Panc1 (cell line): ENCODE measurements around the gene HNRNPAB. TPM values are rescaled to one million over a fixed set of nuclear protein-coding genes. Genes with fewer than 3 reads are reported as not detected.

ENCODE experiments used
- ATAC-seq: fragments of 200-7000 bp; cut with Tn5 transposase; 2 replicates; pipeline ENCODE4 v1.9.1; 2020; ENCODE audit warnings: mild to moderate bottlenecking, moderate library complexity
- BruUV-seq: library from RNA; stranded (reverse); fragments of 400-500 nt; replicated peaks from 2 replicates; lab custom pipeline; 2021; lab: Mats Ljungman, UMichigan
- CTCF ChIA-PET: fragments of 300-600 bp; sonication (Branson Sonifier 250); formaldehyde crosslinking; loops from one replicate; lab custom pipeline; 2022; ENCODE audit warnings: antibody characterized with exemption; lab: Charles Lee
- POLR2A ChIA-PET: fragments of 300-600 bp; sonication (Branson Sonifier 250); formaldehyde crosslinking; loops from one replicate; lab custom pipeline; 2022; ENCODE audit warnings: antibody characterized with exemption; lab: Charles Lee
- DNase-seq: peaks from one replicate; pipeline ENCODE4 v3.0.0-alpha.2; 2010; ENCODE audit warnings: low read depth, low spot score
- H3K27ac ChIP-seq: 2 replicates; pipeline ENCODE4 v1.5.1; 2011; ENCODE audit warnings: mild to moderate bottlenecking, low read length, inconsistent platforms
- H3K27me3 ChIP-seq: fragments of 200-500 bp; sonication (Bioruptor generic); 2 replicates; pipeline ENCODE4 v1.6.0; 2014; ENCODE audit warnings: low read length, inconsistent platforms; ENCODE audit not compliant: control insufficient read depth, insufficient read depth
- H3K36me3 ChIP-seq: fragments of 200-500 bp; sonication (Bioruptor generic); 2 replicates; pipeline ENCODE4 v1.5.1; 2014; ENCODE audit warnings: inconsistent platforms, mild to moderate bottlenecking, low read length, moderate library complexity; ENCODE audit not compliant: control insufficient read depth, insufficient read depth
- H3K4me1 ChIP-seq: 2 replicates; pipeline ENCODE4 v1.5.1; 2011; ENCODE audit warnings: inconsistent platforms, mild to moderate bottlenecking, low read length, moderate library complexity; ENCODE audit not compliant: control insufficient read depth, insufficient read depth
- H3K4me3 ChIP-seq, 2 experiments: 2 replicates each; pipeline ENCODE4 v1.5.1; 2011 to 2012; ENCODE audit warnings: low read depth in 2 of 2, low read length in 2 of 2, mild to moderate bottlenecking in 2 of 2, inconsistent platforms in 1 of 2, moderate library complexity in 1 of 2
- H3K9me3 ChIP-seq: fragments of 200-500 bp; sonication (Bioruptor generic); 2 replicates; pipeline ENCODE4 v1.5.1; 2014; ENCODE audit warnings: low read depth, mild to moderate bottlenecking, inconsistent platforms, low read length, moderate library complexity; ENCODE audit not compliant: control insufficient read depth, insufficient read depth
- POLR2AphosphoS5 ChIP-seq: IDR thresholded peaks from 2 replicates; pipeline ENCODE4 v1.6.1; 2012; ENCODE audit warnings: mild to moderate bottlenecking, low read depth, low read length, moderate library complexity
- SIN3A ChIP-seq: IDR thresholded peaks from 2 replicates; pipeline ENCODE4 v1.6.1; 2012; ENCODE audit warnings: low read depth, mild to moderate bottlenecking, low read length, moderate library complexity, borderline replicate concordance; ENCODE audit not compliant: insufficient read depth
- TCF7L2 ChIP-seq: IDR thresholded peaks from 2 replicates; pipeline ENCODE4 v1.6.1; 2011; ENCODE audit warnings: mild to moderate bottlenecking, low read depth, low read length, inconsistent platforms
- in situ Hi-C: cut with HindIII; loops from 2 replicates; pipeline ENCODE4 v1.10.0; 2016; ENCODE audit warnings: low sequenced_read_pairs, low pct_unique_long_range_greater_than_20kb
- intact Hi-C: fragments of 100-400 bp; cut with micrococcal nuclease; formaldehyde crosslinking; loops from one replicate; pipeline ENCODE4 v1.10.0; 2022; ENCODE audit not compliant: unreplicated experiment
- total RNA-seq: library from RNA; stranded (reverse); gene quantifications from one replicate; pipeline ENCODE4 v1.2.1, GENCODE V29; 2021; ENCODE audit not compliant: unreplicated experiment
- TF ChIP-seq, protein P1 (sequence below), 2 experiments: IDR thresholded peaks; 2 replicates each; pipeline ENCODE4 v1.6.1; 2011 to 2012; ENCODE audit warnings: low read depth in 2 of 2, control low read depth in 1 of 2, low read length in 1 of 2, mild to moderate bottlenecking in 1 of 2, moderate library complexity in 1 of 2; ENCODE audit not compliant: insufficient read depth in 1 of 2
- TF ChIP-seq, protein P2 (sequence below): fragments of 450-650 bp; IDR thresholded peaks from 2 replicates; pipeline ENCODE4 v1.5.1; 2017; ENCODE audit warnings: mild to moderate bottlenecking

HNRNPAB gene
- total RNA-seq, 1 experiment from 2014 or later = 273 TPM

DNA sequence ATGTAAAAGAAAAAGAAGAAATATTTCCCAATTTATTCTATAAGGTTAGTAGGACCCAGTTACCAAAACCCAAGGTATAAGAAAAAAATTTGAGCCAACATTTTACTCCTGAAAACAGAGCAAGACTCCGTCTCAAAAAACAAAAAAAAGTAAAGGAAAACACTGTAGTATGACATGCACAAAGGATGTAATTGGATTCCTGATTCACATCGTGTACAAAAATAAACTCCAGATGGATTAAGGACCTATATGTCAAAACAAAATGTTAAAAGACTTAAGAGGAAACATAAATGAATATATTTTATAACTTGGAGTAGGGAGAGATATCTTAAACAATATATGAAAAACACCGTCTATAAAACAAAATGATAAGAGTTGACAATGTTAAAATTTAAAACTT lies 14.5 kb downstream of the HNRNPAB start:
- Histone ChIP-seq H3K9me3 (no peaks in the 10 kb centered on the region), H3K36me3 (no peaks in the 10 kb centered on the region), H3K27ac (no peak overlapping the region), H3K4me1 (no peaks in the 10 kb centered on the region), H3K4me3 (no peak overlapping the region), H3K27me3 (no peaks in the 10 kb centered on the region)
- no TSS peak for BruUV-seq
- DNase-seq (no peak), ATAC-seq (no peak)
- ChIA-PET POLR2A (no interaction called here), CTCF (interaction anchor here (0.6 kb wide), 1 partner anchor 34 kb away, joined by 4 read pairs; no protein-coding TSS in a partner anchor)
- in situ Hi-C loops (no loop called here), intact Hi-C loops (no loop called here)
- TF ChIP-seq TCF7L2 = no peak
- no peak for TF ChIP-seq SIN3A
- TF ChIP-seq, protein P1, sequence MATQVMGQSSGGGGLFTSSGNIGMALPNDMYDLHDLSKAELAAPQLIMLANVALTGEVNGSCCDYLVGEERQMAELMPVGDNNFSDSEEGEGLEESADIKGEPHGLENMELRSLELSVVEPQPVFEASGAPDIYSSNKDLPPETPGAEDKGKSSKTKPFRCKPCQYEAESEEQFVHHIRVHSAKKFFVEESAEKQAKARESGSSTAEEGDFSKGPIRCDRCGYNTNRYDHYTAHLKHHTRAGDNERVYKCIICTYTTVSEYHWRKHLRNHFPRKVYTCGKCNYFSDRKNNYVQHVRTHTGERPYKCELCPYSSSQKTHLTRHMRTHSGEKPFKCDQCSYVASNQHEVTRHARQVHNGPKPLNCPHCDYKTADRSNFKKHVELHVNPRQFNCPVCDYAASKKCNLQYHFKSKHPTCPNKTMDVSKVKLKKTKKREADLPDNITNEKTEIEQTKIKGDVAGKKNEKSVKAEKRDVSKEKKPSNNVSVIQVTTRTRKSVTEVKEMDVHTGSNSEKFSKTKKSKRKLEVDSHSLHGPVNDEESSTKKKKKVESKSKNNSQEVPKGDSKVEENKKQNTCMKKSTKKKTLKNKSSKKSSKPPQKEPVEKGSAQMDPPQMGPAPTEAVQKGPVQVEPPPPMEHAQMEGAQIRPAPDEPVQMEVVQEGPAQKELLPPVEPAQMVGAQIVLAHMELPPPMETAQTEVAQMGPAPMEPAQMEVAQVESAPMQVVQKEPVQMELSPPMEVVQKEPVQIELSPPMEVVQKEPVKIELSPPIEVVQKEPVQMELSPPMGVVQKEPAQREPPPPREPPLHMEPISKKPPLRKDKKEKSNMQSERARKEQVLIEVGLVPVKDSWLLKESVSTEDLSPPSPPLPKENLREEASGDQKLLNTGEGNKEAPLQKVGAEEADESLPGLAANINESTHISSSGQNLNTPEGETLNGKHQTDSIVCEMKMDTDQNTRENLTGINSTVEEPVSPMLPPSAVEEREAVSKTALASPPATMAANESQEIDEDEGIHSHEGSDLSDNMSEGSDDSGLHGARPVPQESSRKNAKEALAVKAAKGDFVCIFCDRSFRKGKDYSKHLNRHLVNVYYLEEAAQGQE (IDR thresholded peaks at IDR 0.05; ENCODE audit: insufficient read depth in 1 of 2, low read depth in 2 of 2, low read length in 1 of 2) = no peak
- TF ChIP-seq, protein P2, sequence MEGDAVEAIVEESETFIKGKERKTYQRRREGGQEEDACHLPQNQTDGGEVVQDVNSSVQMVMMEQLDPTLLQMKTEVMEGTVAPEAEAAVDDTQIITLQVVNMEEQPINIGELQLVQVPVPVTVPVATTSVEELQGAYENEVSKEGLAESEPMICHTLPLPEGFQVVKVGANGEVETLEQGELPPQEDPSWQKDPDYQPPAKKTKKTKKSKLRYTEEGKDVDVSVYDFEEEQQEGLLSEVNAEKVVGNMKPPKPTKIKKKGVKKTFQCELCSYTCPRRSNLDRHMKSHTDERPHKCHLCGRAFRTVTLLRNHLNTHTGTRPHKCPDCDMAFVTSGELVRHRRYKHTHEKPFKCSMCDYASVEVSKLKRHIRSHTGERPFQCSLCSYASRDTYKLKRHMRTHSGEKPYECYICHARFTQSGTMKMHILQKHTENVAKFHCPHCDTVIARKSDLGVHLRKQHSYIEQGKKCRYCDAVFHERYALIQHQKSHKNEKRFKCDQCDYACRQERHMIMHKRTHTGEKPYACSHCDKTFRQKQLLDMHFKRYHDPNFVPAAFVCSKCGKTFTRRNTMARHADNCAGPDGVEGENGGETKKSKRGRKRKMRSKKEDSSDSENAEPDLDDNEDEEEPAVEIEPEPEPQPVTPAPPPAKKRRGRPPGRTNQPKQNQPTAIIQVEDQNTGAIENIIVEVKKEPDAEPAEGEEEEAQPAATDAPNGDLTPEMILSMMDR = no peak

DNA sequence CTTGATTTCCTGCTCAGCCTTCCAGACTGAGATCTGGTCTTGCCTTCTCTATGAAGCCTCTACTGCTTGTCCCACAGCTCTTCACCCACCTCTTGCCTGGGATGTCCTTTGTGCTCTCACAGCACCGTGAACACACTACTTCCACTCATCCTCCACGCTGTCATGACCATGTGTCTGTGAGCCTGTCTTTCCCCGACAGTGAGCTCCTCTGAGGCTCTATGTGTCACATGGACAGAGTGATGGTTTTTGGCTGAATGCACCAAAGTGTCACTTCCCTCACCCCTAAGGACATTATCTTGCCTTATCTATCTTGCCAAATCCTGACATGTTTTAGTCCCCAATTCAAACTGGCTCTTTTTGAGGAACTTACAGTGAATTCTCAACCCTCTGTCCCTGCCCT lies 16.9 kb downstream of the HNRNPAB start:
- CTCF ChIA-PET = no interaction called here
- TF ChIP-seq POLR2AphosphoS5 = no peak
- no peak for TF ChIP-seq SIN3A
- TF ChIP-seq, protein P2 = no peak
- TF ChIP-seq, protein P1 (IDR thresholded peaks at IDR 0.05; ENCODE audit: insufficient read depth in 1 of 2, low read depth in 2 of 2, low read length in 1 of 2) = no peak
- no peak for TF ChIP-seq TCF7L2
- ATAC-seq = no peak
- no peak for DNase-seq
- Histone ChIP-seq H3K9me3 (no peaks in the 10 kb centered on the region), H3K4me1 (no peaks in the 10 kb centered on the region), H3K4me3 (no peak overlapping the region), H3K27me3 (no peaks in the 10 kb centered on the region), H3K36me3 (no peaks in the 10 kb centered on the region), H3K27ac (no peak overlapping the region)
- TSS peak; percentile 12 for BruUV-seq
- in situ Hi-C loops = no loop called here
- POLR2A ChIA-PET = interaction anchor here (0.6 kb wide), 1 partner anchor 39 kb away, joined by 10 read pairs; no protein-coding TSS in a partner anchor
- intact Hi-C loops = no loop called here
